GM19397 (cell line): ENCODE measurements around the gene TUBGCP2.
A peak's percentile ranks its signal among the peaks of the same experiment; 100 is the strongest.
"Not testable (repeated sequence)": the region's sequence is repeated elsewhere in the genome, so short reads cannot be mapped to it uniquely, and the experiment has no call there.

Source experiments
- ATAC-seq: cut with Tn5 transposase; IDR thresholded peaks from one replicate; pipeline ENCODE4 v1.9.1; 2021; ENCODE audit warnings: mild to moderate bottlenecking, moderate library complexity; ENCODE audit not compliant: unreplicated experiment

The TUBGCP2 gene

DNA sequence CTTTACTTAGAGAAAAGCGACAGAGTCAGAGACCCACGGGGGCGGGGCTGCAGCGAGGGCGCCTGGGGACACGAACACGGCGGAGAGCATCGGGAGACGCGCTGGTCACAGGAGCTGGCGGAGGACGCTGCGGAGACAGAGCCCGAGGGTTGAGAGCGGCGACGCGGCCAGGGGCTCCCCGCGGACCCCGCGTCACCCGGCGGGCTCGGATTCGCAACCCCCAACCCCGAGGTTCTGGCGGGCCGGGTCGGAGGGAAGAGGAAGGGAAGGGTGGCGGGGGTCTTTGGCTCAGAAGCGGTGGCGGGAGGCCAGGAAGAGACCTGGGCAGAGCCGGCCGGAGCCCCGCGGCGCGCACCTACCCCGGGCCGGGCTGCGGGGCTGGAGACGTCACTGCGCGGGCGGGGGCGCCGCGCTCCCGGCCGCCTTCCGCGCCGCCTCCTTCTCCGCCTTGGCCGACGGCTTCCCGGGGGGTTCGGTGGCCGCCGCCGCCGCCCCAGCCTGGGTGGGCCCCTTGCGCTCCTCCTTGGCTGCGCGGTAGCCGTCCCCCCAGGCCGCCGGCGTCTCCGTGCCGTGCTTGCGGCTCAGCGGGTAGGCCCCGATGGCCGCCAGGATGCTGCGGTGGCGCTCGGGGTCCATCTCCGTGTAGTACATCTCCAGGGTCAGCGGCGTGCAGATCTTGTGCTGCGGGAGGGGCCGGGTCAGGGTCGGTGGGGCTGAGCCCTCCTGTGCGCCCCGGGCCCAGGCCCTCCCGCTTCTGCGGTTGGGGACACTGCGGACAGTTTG lies 17.0 kb upstream of the TUBGCP2 start:
- ATAC-seq: no peak

DNA sequence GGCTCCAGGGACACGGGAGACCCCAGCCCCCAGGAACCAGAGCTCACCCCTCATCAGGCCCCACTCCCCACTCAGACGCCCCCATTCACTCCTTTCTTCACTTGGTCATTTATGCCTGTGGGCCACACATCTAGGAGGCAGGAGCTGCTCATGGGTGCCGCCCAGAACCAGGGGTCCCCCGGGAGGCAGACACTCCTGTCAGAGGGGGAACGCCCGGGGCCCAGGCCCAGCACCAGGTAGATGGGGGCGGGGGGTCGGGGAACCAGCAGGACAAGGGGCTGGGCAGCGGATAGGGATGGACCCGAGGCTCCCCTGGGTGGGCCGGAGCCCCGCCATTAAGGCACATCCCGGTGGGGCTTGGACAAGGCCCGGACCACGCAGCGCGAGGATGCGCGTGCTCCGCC lies 16.2 kb upstream of the TUBGCP2 start:
- ATAC-seq: no peak

DNA sequence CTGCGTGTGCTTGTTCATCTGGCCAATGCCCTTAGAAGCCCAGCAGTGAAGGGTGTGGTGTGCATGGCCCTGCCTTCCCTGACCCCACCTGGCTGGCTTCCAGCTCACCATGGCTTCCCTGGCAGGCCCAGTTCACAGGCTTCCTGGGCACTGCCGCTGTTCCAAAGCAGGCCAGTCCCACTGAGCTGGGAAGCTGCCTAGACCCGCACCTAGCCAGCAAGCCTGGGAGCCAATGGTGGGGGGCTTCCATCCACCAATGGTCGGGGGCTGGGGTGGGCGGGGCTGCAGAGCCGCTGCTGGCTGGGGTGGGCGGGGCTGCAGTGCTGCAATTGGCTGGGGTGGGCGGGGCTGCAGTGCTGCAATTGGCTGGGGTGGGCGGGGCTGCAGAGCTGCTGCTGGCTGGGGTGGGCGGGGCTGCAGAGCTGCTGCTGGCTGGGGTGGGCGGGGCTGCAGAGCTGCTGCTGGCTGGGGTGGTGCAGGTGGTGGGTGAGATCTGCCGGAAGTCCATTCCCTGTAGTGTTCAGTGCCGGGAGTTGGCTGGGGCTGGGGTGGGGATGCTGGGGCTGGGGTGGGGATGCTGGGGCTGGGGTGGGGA lies 15.6 kb upstream of the TUBGCP2 start:
- no peak for ATAC-seq

DNA sequence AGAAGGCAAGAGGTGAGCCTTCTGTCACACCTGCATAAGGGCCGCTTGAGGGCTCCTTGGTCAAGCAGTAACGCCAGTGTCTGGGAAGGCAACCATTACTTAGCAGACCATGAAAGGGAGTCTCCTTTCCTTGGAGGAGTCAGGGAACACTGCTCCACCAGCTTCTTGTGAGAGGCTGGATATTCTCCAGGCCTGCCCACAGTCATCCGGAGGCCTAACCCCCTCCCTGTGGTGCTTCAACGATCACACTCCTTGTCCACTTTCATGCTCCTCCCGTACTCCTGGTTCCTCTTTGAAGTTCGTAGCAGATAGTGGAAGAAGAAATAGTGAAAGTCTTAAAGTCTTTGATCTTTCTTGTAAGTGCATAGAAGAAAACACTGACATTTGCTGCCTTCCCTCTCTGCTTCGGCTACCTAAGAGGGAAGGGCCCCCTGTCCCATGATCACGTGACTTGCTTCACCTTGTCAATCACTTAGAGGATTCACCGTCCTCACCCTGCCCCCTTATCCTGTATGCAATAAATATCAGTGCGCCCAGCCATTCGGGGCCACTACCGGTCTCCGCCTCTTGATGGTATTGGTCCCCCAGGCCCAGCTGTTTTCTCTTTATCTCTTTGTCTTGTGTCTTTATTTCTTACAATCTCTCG lies 13.5 kb upstream of the TUBGCP2 start:
- not testable (repeated sequence) for ATAC-seq

DNA sequence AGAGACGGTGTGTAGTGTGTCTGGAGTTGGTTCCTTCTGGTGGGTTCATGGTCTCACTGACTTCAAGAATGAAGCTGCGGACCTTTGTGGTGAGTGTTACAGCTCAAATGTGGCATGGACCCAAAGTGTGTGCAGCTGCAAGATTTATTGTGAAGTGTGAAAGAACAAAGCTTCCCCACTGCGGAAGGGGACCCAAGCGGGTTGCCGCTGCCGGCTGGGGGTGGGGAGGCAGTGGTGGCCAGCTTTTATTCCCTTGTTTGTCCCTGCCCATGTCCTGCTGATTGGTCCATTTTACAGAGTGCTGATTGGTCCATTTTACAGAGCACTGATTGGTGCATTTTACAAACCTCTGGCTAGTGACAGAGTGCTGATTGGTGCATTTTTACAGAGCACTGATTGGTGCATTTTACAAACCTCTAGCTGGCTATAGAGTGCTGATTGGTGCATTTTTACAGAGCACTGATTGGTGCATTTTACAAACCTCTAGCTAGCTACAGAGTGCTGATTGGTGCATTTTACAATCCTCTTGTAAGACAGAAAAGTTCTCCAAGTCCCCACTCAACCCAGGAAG lies 12.3 kb upstream of the TUBGCP2 start:
- ATAC-seq: not testable (repeated sequence)

DNA sequence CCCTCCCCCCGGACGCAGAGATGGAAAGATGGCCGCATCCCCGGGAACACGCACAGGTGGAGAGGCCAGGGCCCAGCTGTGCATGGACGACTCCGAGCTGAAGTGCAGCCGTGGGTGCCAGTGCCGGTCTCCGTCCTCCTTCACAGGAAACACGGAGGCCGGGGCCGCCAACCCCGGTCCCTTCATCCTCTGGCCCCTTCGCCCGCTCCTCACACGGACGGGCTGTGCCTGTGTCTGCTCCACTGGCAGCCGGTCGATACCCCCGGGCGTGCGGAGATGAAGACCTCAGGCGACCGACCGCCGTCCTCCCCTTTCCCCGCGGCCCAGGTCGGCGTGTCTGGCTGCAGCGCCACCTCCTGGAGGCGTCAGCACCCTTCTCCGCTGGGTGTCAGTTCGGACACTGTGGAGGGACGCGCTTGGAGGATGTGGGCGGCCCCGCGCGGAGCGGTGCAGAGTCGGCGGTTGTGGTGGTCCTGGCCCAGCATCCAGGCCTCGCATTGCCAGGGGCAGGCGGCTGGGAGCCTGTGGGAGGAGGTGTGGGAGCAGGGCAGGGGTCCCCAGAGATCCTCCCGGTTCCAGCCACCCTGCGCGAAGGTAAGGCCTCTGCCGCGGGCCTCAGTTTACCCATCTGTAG lies 9.9 kb upstream of the TUBGCP2 start:
- peak; percentile 69 for ATAC-seq

DNA sequence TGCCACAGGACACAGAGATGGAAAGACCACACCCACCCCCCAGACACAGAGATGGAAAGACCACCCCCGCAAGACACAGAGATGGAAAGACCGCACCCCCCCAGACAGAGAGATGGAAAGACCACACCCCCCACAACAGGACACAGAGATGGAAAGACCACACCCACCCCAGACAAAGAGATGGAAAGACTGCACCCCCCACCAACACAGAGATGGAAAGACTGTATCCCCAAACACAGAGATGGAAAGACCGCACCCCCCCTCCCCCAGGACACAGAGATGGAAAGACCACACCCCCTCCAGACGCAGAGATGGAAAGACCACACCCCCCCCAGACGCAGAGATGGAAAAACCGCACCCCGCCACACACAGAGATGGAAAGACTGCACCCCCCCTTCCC lies 8.1 kb upstream of the TUBGCP2 start:
- ATAC-seq: no peak

DNA sequence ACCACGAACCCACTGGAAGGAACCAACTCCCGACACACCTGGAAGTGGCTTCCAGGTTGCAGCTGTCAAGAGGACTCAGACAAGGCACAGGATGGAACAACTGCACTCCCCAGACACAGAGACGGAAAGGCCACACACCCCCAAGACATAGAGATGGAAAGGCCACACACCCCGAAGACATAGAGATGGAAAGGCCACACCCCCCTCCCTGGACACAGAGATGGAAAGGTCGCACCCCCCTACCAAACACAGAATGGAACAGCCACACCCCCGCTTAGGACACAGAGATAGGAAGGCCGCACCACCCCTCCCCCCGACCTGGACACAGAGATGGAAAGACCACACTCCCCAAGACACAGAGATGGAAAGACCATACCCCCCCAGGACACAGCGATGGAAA lies 7.6 kb upstream of the TUBGCP2 start:
- no peak for ATAC-seq

DNA sequence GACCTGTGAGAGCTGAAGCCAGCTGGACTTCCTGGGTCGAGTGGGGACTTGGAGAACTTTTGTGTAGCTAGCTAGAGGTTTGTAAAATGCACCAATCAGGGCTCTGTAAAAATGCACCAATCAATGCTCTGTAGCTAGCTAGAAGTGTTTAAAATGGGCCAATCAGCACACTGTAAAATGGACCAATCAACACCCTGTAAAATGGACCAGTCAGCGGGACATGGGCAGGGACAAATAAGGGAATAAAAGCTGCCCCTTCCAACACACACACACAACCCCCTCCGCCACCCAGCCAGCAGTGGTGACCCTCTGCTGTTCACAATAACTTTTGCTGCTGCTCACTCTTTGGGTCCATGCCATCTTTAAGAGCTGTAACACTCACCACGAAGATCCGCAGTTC lies 7.2 kb upstream of the TUBGCP2 start:
- no peak for ATAC-seq

DNA sequence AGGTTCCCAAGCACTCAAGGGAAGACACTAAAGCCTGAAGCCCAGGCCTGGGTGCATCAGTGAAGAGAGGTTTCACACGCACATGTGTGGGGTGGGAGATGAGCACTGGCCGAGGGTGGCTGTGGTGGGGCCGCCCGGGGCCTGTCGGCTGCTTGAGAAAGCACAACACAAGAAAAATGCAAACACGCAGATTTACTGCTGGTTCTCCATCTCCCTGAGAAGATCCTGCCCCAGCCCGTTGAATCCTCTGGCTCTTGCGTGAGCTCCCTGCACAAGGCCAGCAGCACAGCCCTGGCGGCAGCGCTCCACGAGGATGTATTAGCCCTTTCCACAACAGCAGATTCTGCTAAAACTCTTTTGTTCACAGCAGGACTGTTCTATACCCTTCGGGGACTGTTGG lies 6.2 kb upstream of the TUBGCP2 start:
- no peak for ATAC-seq

DNA sequence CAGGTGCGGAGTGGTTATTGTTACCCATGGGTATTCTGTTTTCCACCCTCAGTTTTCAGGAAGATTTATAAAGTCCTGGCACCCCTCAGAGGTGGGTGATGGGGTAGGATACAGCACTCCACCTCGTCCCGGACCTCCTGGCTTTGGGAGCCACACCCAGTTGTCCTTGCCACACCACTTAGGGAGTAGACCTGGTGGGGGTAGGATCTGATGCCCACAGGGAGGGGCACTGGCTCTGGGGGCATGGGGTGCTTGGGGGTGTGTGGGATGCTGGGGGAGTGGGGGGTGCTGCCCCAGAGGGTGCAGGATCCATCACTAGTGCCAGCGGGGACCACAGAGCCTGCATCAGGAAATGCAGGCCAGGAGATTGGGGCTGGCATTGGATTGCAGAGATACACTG lies 4.5 kb upstream of the TUBGCP2 start:
- no peak for ATAC-seq

DNA sequence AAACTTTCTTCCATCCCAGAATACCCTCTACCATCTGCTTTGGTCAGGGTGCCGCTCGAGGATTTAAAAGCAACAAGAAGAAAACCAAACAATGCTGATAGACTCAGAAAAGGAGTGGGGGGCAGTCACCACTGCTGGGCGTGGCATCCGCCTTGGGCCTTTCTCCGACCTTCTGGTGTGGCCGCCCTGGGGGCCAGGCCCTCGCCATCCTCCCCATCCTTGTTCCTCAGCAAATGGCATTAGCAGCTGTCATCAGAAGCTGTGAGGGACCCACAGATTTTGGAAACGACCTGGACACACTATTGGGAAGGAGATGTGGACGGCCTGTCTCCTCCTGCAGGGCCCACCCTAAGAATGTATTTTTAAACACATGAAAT lies 4.1 kb upstream of the TUBGCP2 start:
- ATAC-seq: no peak

DNA sequence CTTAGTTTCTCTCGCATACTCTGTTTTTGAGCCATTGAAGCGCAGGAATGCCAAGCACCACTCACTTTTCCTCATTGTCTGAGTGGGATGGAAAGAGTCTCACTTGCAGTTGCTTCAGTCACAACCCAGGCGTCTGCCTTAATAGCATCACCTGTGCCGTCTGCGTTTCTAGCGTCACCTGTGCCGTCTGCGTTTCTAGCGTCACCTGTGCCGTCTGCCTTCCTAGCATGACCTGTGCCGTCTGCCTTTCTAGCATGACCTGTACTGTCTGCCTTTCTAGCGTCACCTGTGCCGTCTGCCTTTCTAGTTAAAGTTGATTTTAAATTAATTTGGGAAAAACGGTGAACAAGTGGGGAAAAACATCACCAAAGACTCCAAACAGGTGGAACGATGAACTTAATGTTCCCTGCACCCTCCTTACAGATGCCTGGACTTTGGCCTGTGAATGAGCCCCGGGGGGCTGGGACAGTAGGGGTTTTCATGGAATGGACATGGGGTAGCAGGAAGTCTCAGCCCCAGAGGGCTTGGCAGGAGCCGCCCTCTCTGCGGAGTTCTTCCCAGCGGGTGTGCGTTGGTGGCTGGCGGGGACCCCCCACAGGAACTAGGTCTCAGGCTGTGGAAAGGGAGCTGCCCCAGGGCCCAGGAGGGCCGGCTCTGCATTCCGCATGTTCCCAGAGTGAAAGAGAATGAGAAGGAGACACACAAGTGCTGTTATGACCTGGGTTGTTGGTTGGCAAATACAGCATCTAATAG lies 3.5 kb upstream of the TUBGCP2 start:
- ATAC-seq: no peak

DNA sequence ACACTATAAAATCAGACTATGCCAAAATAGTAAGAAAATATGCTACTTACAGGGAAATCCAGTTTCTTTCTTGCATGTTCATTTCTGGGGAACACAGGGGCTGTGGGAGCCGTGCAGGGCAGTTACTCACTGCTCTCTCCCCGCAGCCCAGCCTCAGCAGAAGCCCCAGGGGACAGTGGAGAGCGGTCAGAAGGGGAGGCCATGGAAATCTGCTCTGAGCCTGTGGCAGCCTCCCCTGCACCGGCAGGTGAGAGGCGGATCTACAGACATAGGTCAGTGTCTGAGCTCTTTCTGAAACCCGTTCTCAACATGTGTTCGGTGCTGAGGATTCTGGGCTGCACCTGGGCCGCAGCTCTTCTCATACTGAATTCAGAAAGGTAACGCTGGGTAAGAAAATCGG lies 2.9 kb upstream of the TUBGCP2 start:
- ATAC-seq: no peak

DNA sequence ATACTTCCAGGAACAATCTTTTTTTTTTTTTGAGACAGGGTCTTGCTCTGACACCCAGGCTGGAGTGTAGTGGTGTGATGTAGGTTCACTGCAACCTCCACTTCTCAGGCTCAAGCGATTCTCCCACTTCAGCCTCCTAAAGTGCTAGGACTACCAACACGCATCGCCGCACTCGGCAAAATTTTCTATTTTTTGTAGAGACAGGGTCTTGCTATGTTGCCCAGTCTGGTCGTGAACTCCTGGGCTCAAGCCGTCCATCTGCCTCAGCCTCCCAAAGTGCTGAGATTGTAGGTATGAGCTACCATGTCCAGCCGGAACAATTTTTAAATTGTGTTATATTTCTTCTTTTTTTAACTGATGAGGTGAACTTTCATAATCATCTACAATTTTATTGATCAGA lies 2.1 kb upstream of the TUBGCP2 start:
- no peak for ATAC-seq

DNA sequence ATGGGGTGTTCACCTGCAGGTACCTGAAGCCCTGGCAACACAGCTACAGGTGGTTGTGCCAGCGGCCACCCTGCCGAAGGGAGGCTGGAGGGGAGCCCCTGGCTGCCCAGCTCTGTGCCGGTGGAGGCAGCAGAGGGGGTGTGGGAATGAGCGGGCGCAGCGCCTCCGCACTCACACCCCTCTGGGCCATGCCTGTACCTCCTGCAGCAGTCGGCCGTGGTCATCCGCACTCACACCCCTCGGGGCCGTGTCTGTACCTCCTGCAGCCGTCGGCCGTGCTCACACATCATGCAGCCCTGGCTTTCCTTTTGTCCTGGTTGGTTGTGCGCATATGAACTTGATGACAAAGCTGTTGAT lies 1.7 kb upstream of the TUBGCP2 start:
- no peak for ATAC-seq

DNA sequence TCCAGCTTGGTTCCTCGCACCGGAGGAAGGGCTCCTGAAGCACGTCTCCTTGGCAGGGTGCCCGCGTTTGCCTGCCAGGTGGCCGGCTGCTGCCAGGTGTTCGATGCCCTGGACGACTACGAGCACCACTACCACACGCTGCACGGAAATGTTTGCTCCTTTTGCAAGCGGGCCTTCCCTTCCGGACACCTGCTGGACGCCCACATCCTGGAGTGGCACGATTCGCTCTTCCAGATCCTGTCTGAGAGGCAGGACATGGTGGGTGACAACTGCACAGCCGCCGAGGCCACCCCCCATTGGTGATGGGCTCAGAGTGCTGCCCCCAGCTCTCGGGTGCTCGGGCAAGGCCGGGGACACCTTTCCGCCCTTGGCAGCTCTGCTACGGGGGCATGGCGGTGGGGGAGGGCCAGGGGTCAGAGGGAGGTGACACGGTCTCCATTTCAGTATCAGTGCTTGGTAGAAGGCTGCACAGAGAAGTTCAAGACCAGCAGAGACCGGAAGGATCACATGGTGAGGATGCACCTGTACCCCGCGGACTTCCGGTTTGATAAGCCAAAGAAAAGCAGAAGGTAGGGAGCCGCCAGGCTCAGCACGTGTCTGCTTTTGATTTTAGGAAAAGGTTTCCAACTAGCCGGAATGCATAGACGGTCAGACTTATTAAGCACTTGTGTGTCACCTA lies 1.2 kb upstream of the TUBGCP2 start:
- ATAC-seq: no peak

DNA sequence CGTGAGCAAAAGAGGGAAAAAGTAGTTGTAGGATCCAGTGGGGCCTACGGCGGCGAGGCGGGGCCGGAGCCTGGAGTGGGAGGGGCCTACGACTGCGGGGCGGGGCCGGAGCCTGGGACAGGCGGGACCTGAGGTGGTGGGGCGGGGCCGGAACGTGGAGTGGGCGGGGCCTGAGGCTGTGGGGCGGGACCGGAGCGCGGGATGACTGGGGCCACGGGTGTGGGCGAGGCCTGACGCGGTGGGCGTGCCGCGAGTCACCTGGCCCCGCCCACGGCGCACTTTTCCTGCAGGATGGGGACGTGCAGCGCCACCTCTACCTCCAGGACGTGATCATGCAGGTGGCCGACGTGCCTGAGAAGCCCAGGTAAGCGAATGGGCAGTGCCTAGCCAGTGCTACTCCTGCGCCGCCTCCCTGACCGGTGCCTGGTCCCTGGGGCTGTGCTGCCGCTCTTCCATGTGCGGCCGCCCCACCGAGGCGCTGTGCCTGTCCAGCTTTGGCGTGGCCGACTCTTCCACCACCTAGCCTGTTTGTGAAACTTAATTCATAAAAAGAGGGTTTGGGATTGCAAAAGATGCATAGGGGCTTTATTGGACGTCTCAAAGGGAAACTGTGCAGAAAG lies 538 bp upstream of the TUBGCP2 start:
- peak; percentile 78 for ATAC-seq

DNA sequence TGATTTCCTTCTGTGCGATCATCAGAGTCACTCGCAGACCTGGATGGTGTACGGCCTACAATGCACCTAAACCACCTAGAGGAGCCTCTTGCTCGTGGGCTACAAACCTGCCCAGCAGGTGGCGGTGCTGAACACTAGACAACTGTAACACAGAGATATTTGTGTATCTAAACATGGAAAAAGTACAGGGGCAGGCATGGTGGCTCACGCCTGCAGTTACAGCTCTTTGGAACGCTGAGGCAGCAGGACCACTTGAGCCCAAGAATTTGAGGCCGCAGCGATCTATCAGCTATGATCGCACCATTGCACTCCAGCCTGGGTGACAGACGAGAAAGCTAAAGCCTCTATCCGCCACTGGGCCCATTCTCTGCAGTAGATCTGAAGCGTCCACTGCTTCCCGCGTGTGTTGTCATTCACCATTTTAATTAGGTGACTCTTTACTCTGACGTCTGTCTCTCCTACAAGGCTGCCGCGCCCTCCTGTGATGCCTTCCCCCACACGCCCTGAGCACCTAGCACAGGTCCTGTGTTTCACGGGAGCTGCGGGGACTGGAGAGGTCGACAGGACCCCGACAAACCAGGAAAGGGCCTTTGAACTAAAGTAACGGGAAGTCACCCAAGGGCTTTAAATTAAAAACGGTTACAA lies 774 bp downstream of the TUBGCP2 start:
- peak; percentile 28 for ATAC-seq
